OCI-LY7 (cell line): ENCODE data around the gene GSN. TPM values are rescaled to one million over a fixed set of nuclear protein-coding genes. Genes with fewer than 3 reads are reported as not detected.

Source experiments
- BruUV-seq: library from RNA; stranded (reverse); fragments of 400-500 nt; replicated peaks from 2 replicates; lab custom pipeline; 2021; lab: Mats Ljungman, UMichigan
- CTCF ChIA-PET: fragments of 300-600 bp; sonication (Branson Sonifier 250); formaldehyde crosslinking; loops from one replicate; lab custom pipeline; 2022; ENCODE audit warnings: antibody characterized with exemption; ENCODE audit not compliant: unreplicated experiment; lab: Charles Lee
- POLR2A ChIA-PET: fragments of 300-600 bp; sonication (Branson Sonifier 250); formaldehyde crosslinking; loops from one replicate; lab custom pipeline; 2022; ENCODE audit warnings: antibody characterized with exemption; lab: Charles Lee
- DNase-seq: peaks from one replicate; pipeline ENCODE4 v3.0.0-alpha.2; 2015; ENCODE audit warnings: low spot score
- H2AFZ ChIP-seq: fragments of 200-600 bp; sonication (generic), shearing (Covaris generic); 2 replicates; pipeline ENCODE4 v1.6.1; 2014; ENCODE audit warnings: mild to moderate bottlenecking, antibody characterized with exemption, low read length, moderate library complexity
- H3K27ac ChIP-seq: fragments of 200-600 bp; sonication (generic); 2 replicates; pipeline ENCODE4 v1.5.1; 2014; ENCODE audit warnings: mixed run types, low read depth, mild to moderate bottlenecking, moderate library complexity, low read length, inconsistent platforms; ENCODE audit not compliant: poor library complexity, severe bottlenecking
- H3K36me3 ChIP-seq: fragments of 200-600 bp; sonication (generic); 2 replicates; pipeline ENCODE4 v1.6.1; 2014; ENCODE audit warnings: mild to moderate bottlenecking, antibody characterized with exemption, low read length, moderate library complexity, mixed read lengths; ENCODE audit not compliant: insufficient read depth
- H3K4me1 ChIP-seq: fragments of 200-600 bp; sonication (generic); 2 replicates; pipeline ENCODE4 v1.5.1; 2014; ENCODE audit warnings: mild to moderate bottlenecking, low read length; ENCODE audit not compliant: insufficient read depth, poor library complexity, severe bottlenecking
- H3K4me2 ChIP-seq: fragments of 200-600 bp; sonication (generic); 2 replicates; pipeline ENCODE4 v1.6.1; 2014; ENCODE audit warnings: mild to moderate bottlenecking, low read length
- H3K4me3 ChIP-seq: fragments of 200-600 bp; sonication (generic); 2 replicates; pipeline ENCODE4 v1.5.1; 2014; ENCODE audit warnings: mild to moderate bottlenecking, low read depth, low read length; ENCODE audit not compliant: poor library complexity, severe bottlenecking
- H3K79me2 ChIP-seq: fragments of 200-600 bp; sonication (generic); 2 replicates; pipeline ENCODE4 v1.6.1; 2016; ENCODE audit warnings: low read depth, mild to moderate bottlenecking, low read length, moderate library complexity, mixed read lengths; ENCODE audit not compliant: insufficient read depth
- H3K9me2 ChIP-seq: fragments of 200-600 bp; sonication (generic); 2 replicates; pipeline ENCODE4 v1.6.1; 2016; ENCODE audit warnings: mild to moderate bottlenecking, low read length, mixed read lengths; ENCODE audit not compliant: insufficient read depth
- H3K9me3 ChIP-seq: fragments of 200-600 bp; sonication (generic); 2 replicates; pipeline ENCODE4 v1.6.1; 2014; ENCODE audit warnings: mild to moderate bottlenecking, mixed run types, low read length, mixed read lengths
- H4K20me1 ChIP-seq: fragments of 200-600 bp; sonication (generic); 2 replicates; pipeline ENCODE4 v1.6.1; 2014; ENCODE audit warnings: mild to moderate bottlenecking, antibody characterized with exemption, low read length, moderate library complexity, mixed read lengths; ENCODE audit not compliant: insufficient read depth
- CTCF ChIP-seq: fragments of 200-600 bp; sonication (generic); conservative IDR thresholded peaks from 2 replicates; pipeline ENCODE4 v1.5.1; 2014; ENCODE audit warnings: mild to moderate bottlenecking, antibody characterized with exemption, low read length, moderate library complexity, mixed read lengths
- EZH2phosphoT487 ChIP-seq: fragments of 200-600 bp; sonication (generic); IDR thresholded peaks from 2 replicates; pipeline ENCODE4 v1.6.1; 2018; ENCODE audit warnings: low read depth, borderline replicate concordance, mild to moderate bottlenecking, mixed run types, antibody characterized with exemption, low read length, moderate library complexity, mixed read lengths
- intact Hi-C: fragments of 100-400 bp; cut with micrococcal nuclease; formaldehyde crosslinking; loops from one replicate; pipeline ENCODE4 v1.10.0; 2022; ENCODE audit not compliant: unreplicated experiment
- total RNA-seq, 2 experiments: library from RNA; depleted of rRNA in 1 of 2; stranded (reverse); fragments of >200 nt in 1 of 2; shearing (Covaris generic) in 1 of 2; gene quantifications; 2 replicates each; pipeline ENCODE4 v1.2.3, GENCODE V29; 2014 to 2022

GSN gene
- total RNA-seq, 2 experiments from 2014 or later, result 13.4 to 16.3 TPM

- Histone ChIP-seq H3K4me1 (peaks cover 9% of the 10 kb centered on the region), H2AFZ (no peak overlapping the region), H3K36me3 (no peaks in the 10 kb centered on the region), H3K27ac (no peak overlapping the region), H4K20me1 (no peaks in the 10 kb centered on the region), H3K79me2 (no peaks in the 10 kb centered on the region), H3K4me2 (no peak overlapping the region), H3K9me2 (no peaks in the 10 kb centered on the region), H3K9me3 (no peaks in the 10 kb centered on the region), H3K4me3 (no peak overlapping the region)
- POLR2A ChIA-PET, result interaction anchor here (0.6 kb wide), 1 partner anchor 64 kb away, joined by 3 read pairs; no protein-coding TSS in a partner anchor
- intact Hi-C loops, result no loop called here
- no peak for DNase-seq
- BruUV-seq, result no TSS peak
- TF ChIP-seq CTCF (no peak), EZH2phosphoT487 (no peak)
- CTCF ChIA-PET, result no interaction called here
Measured at GRCh38 chr9:121331992-121332685, 64.2 kb downstream of the GSN start.

- H3K9me3 ChIP-seq, result no peaks in the 10 kb centered on the region
- POLR2A ChIA-PET, result no interaction called here
- no peaks in the 10 kb centered on the region for H3K9me2 ChIP-seq
- no peaks in the 10 kb centered on the region for H3K79me2 ChIP-seq
- H3K36me3 ChIP-seq, result no peaks in the 10 kb centered on the region
- H3K27ac ChIP-seq, result no peak overlapping the region
- intact Hi-C loops, result no loop called here
- DNase-seq, result no peak
- H3K4me1 ChIP-seq, result peaks cover 10% of the 10 kb centered on the region
- H4K20me1 ChIP-seq, result no peaks in the 10 kb centered on the region
- no TSS peak for BruUV-seq
- CTCF ChIA-PET, result interaction anchor here (0.5 kb wide), 1 partner anchor 170 kb away, joined by 3 read pairs; no protein-coding TSS in a partner anchor
- H3K4me3 ChIP-seq, result no peak overlapping the region
- no peak for TF ChIP-seq EZH2phosphoT487
- no peak for TF ChIP-seq CTCF
- H3K4me2 ChIP-seq, result no peak overlapping the region
- H2AFZ ChIP-seq, result no peak overlapping the region
Measured at GRCh38 chr9:121333950-121334773, 66.2 kb downstream of the GSN start.
